HCT116 (cell line): ENCODE measurements around the gene KCND3. TPM values are rescaled to one million over a fixed set of nuclear protein-coding genes. Genes with fewer than 3 reads are reported as not detected.

Experiments
- ATAC-seq: fragments of 200-7000 bp; cut with Tn5 transposase; 2 replicates; pipeline ENCODE4 v1.9.1; 2020; ENCODE audit warnings: mild to moderate bottlenecking, moderate library complexity
- BruUV-seq: library from RNA; stranded (reverse); fragments of 400-500 nt; replicated peaks from 2 replicates; lab custom pipeline; 2021; lab: Mats Ljungman, UMichigan
- CTCF ChIA-PET: fragments of 300-600 bp; sonication (Branson Sonifier 250); formaldehyde crosslinking; loops from one replicate; lab custom pipeline; 2021; ENCODE audit warnings: antibody characterized with exemption; lab: Charles Lee
- POLR2A ChIA-PET: fragments of 300-600, 350-600 bp; sonication (Branson Sonifier 250); formaldehyde crosslinking; loops from one replicate; lab custom pipeline; 2021; ENCODE audit warnings: antibody characterized with exemption; lab: Charles Lee
- RAD21 ChIA-PET, 2 experiments: fragments of 300-600 bp; sonication (Branson Sonifier 250); formaldehyde crosslinking; loops; one replicate each; lab custom pipeline; 2023; ENCODE audit warnings: low total read pairs in 2 of 2; ENCODE audit not compliant: uncharacterized antibody in 2 of 2, unreplicated experiment in 2 of 2, low non-redundant PET in 1 of 2; lab: Charles Lee
- DNase-seq: peaks from one replicate; pipeline ENCODE4 v3.0.0-alpha.2; 2010; ENCODE audit warnings: low read depth, low spot score
- H2AFZ ChIP-seq: fragments of 200-600 bp; shearing (Covaris generic), sonication (generic); 2 replicates; pipeline ENCODE4 v1.6.1; 2017; ENCODE audit warnings: low read depth, mixed run types, mixed read lengths, antibody characterized with exemption, low read length; ENCODE audit not compliant: poor library complexity, severe bottlenecking
- H3K27ac ChIP-seq: 2 replicates; pipeline ENCODE4 v1.5.1; 2012; ENCODE audit warnings: low read depth, low read length
- H3K27me3 ChIP-seq: fragments of 200-600 bp; sonication (generic); 2 replicates; pipeline ENCODE4 v1.6.1; 2016; ENCODE audit warnings: mixed run types, low read length, mixed read lengths; ENCODE audit not compliant: insufficient read depth
- H3K36me3 ChIP-seq, 2 experiments: fragments of 200-500 bp in 1 of 2; fragments of 200-600 bp in 1 of 2; sonication (Bioruptor generic) in 1 of 2; sonication (generic) in 1 of 2; 2 replicates each; pipeline versions ENCODE4 v1.5.1 to v1.6.1; 2014 to 2016; ENCODE audit warnings: low read length in 2 of 2, inconsistent platforms in 1 of 2, mixed read lengths in 1 of 2, mixed run types in 1 of 2; ENCODE audit not compliant: insufficient read depth in 2 of 2, control insufficient read depth in 1 of 2
- H3K4me1 ChIP-seq, 2 experiments: fragments of 200-600 bp in 1 of 2; sonication (generic) in 1 of 2; 2 replicates each; pipeline versions ENCODE4 v1.5.1 to v1.6.1; 2012 to 2017; ENCODE audit warnings: low read length in 2 of 2, inconsistent platforms in 1 of 2, mild to moderate bottlenecking in 1 of 2, mixed read lengths in 1 of 2, mixed run types in 1 of 2, moderate library complexity in 1 of 2; ENCODE audit not compliant: insufficient read depth in 2 of 2, control insufficient read depth in 1 of 2
- H3K4me2 ChIP-seq: fragments of 200-600 bp; sonication (generic); 2 replicates; pipeline ENCODE4 v1.6.1; 2017; ENCODE audit warnings: mixed run types, low read length, mixed read lengths
- H3K4me3 ChIP-seq, 2 experiments: fragments of 200-600 bp in 1 of 2; sonication (generic) in 1 of 2; replicated peaks in 1 of 2; 2 replicates each; pipeline ENCODE4 v1.5.1; 2011 to 2016; ENCODE audit warnings: low read length in 2 of 2, control low read depth in 1 of 2, low read depth in 1 of 2, mild to moderate bottlenecking in 1 of 2, mixed read lengths in 1 of 2, mixed run types in 1 of 2
- H3K79me2 ChIP-seq: fragments of 200-600 bp; sonication (generic); 2 replicates; pipeline ENCODE4 v1.6.1; 2017; ENCODE audit warnings: mild to moderate bottlenecking, mixed run types, low read length, moderate library complexity, mixed read lengths; ENCODE audit not compliant: insufficient read depth
- H3K9ac ChIP-seq: fragments of 200-600 bp; sonication (generic); 2 replicates; pipeline ENCODE4 v1.6.1; 2016; ENCODE audit warnings: low read length, mixed read lengths
- H3K9me2 ChIP-seq: fragments of 200-600 bp; sonication (generic), shearing (Covaris generic); 2 replicates; pipeline ENCODE4 v1.6.1; 2017; ENCODE audit warnings: mixed run types, mild to moderate bottlenecking, moderate library complexity; ENCODE audit not compliant: insufficient read depth
- H3K9me3 ChIP-seq, 2 experiments: fragments of 200-500 bp in 1 of 2; fragments of 200-600 bp in 1 of 2; sonication (Bioruptor generic) in 1 of 2; sonication (generic) in 1 of 2; 2 replicates each; pipeline ENCODE4 v1.6.1; 2014 to 2017; ENCODE audit warnings: low read length in 2 of 2, mixed read lengths in 2 of 2, inconsistent platforms in 1 of 2, low read depth in 1 of 2, mild to moderate bottlenecking in 1 of 2, mixed run types in 1 of 2, moderate library complexity in 1 of 2; ENCODE audit not compliant: control insufficient read depth in 1 of 2, insufficient read depth in 1 of 2
- H4K20me1 ChIP-seq: fragments of 200-600 bp; sonication (generic), shearing (Covaris generic); 2 replicates; pipeline ENCODE4 v1.6.1; 2017; ENCODE audit warnings: mixed run types, mild to moderate bottlenecking, moderate library complexity; ENCODE audit not compliant: insufficient read depth
- ATF3 ChIP-seq: IDR thresholded peaks from 2 replicates; pipeline ENCODE4 v1.6.1; 2012
- EGR1 ChIP-seq: IDR thresholded peaks from 2 replicates; pipeline ENCODE4 v1.6.1; 2012; ENCODE audit warnings: low read depth
- FOSL1 ChIP-seq: IDR thresholded peaks from 2 replicates; pipeline ENCODE4 v1.6.1; 2012; ENCODE audit warnings: low read depth
- JUND ChIP-seq: IDR thresholded peaks from 2 replicates; pipeline ENCODE4 v1.6.1; 2012
- MAX ChIP-seq: IDR thresholded peaks from 2 replicates; pipeline ENCODE4 v1.6.1; 2012
- POLR2AphosphoS5 ChIP-seq: IDR thresholded peaks from 2 replicates; pipeline ENCODE4 v1.6.1; 2011; ENCODE audit warnings: mild to moderate bottlenecking, low read depth, low read length, moderate library complexity
- RAD21 ChIP-seq: IDR thresholded peaks from 2 replicates; pipeline ENCODE4 v1.6.1; 2012; ENCODE audit warnings: low read depth, mild to moderate bottlenecking
- REST ChIP-seq: IDR thresholded peaks from 2 replicates; pipeline ENCODE4 v1.6.1; 2012; ENCODE audit warnings: low read depth
- SIN3A ChIP-seq: IDR thresholded peaks from 2 replicates; pipeline ENCODE4 v1.6.1; 2012; ENCODE audit warnings: low read depth
- SRF ChIP-seq: IDR thresholded peaks from 2 replicates; pipeline ENCODE4 v1.6.1; 2012; ENCODE audit warnings: low read depth
- TCF7L2 ChIP-seq: IDR thresholded peaks from 2 replicates; pipeline ENCODE4 v1.7.0; 2011; ENCODE audit warnings: borderline replicate concordance, inconsistent platforms; ENCODE audit not compliant: insufficient read depth, insufficient read length; ENCODE audit errors: extremely low read depth
- YY1 ChIP-seq: IDR thresholded peaks from 2 replicates; pipeline ENCODE4 v1.6.1; 2011; ENCODE audit warnings: low read length, low read depth, moderate library complexity, mild to moderate bottlenecking; ENCODE audit not compliant: insufficient replicate concordance; ENCODE audit errors: extremely low read depth
- ZBTB33 ChIP-seq: IDR thresholded peaks from 2 replicates; pipeline ENCODE4 v1.6.1; 2011; ENCODE audit warnings: mild to moderate bottlenecking, low read length, moderate library complexity; ENCODE audit not compliant: insufficient replicate concordance; ENCODE audit errors: extremely low read depth
- ZFX ChIP-seq: fragments of 450-650 bp; IDR thresholded peaks from 2 replicates; pipeline ENCODE4 v1.6.1; 2017
- intact Hi-C: fragments of 100-400 bp; cut with micrococcal nuclease; formaldehyde crosslinking; loops from 2 replicates; pipeline ENCODE4 v1.10.0; 2022
- total RNA-seq: library from RNA; stranded (reverse); gene quantifications from one replicate; pipeline ENCODE4 v1.2.1, GENCODE V29; 2021; ENCODE audit not compliant: unreplicated experiment

Gene KCND3
- total RNA-seq, 1 experiment from 2014 or later, result 0.44 TPM

GRCh38 chr1:111743679-111744101 lies 245.8 kb downstream of the KCND3 start:
- TF ChIP-seq FOSL1, result no peak
- no peak for TF ChIP-seq POLR2AphosphoS5
- TF ChIP-seq RAD21, result no peak
- no peak for TF ChIP-seq TCF7L2
- TF ChIP-seq SRF, result no peak
- TF ChIP-seq ZFX, result no peak
- Histone ChIP-seq H3K4me2 (no peak overlapping the region), H4K20me1 (no peaks in the 10 kb centered on the region), H3K9ac (no peak overlapping the region), H3K9me3 (no peaks in the 10 kb centered on the region), H3K36me3 (no peaks in the 10 kb centered on the region), H3K9me2 (no peaks in the 10 kb centered on the region), H3K79me2 (no peaks in the 10 kb centered on the region), H3K4me1 (peaks cover 6 to 23% of the 10 kb centered on the region in 2 experiments; a peak in 3 of 4 replicates), H2AFZ (no peak overlapping the region), H3K27me3 (peaks cover 4% of the 10 kb centered on the region; the same call in 1 of the 2 replicates), H3K27ac (no peak overlapping the region), H3K4me3 (no peak overlapping the region)
- intact Hi-C loops, result no loop called here
- ATAC-seq (no peak), DNase-seq (no peak)
- no TSS peak for BruUV-seq
- CTCF ChIA-PET, result interaction anchor here (1.0 to 1.5 kb wide), 2 partner anchors 29 to 236 kb away, joined by 3 to 5 read pairs; no protein-coding TSS in a partner anchor
- POLR2A ChIA-PET, result no interaction called here
- RAD21 ChIA-PET, result no interaction called here

- intact Hi-C loops, result no loop called here
- Histone ChIP-seq H3K79me2 (no peaks in the 10 kb centered on the region), H3K4me2 (no peak overlapping the region), H3K9me2 (no peaks in the 10 kb centered on the region), H3K36me3 (no peaks in the 10 kb centered on the region), H4K20me1 (no peaks in the 10 kb centered on the region), H3K27me3 (peaks cover 4% of the 10 kb centered on the region; the same call in 1 of the 2 replicates), H3K27ac (no peak overlapping the region), H3K4me1 (peaks cover 7 to 29% of the 10 kb centered on the region in 2 experiments; a peak in 3 of 4 replicates), H3K9me3 (no peaks in the 10 kb centered on the region), H2AFZ (no peak overlapping the region), H3K9ac (no peak overlapping the region), H3K4me3 (no peak overlapping the region)
- ChIA-PET POLR2A (no interaction called here), RAD21 (no interaction called here), CTCF (interaction anchor here (1.0 to 1.5 kb wide), 2 partner anchors 28 to 235 kb away, joined by 3 to 5 read pairs; no protein-coding TSS in a partner anchor)
- DNase-seq (no peak), ATAC-seq (no peak)
- no TSS peak for BruUV-seq
- TF ChIP-seq ZBTB33 (no peak), REST (no peak), SIN3A (no peak), EGR1 (no peak), RAD21 (no peak), MAX (no peak), JUND (no peak), ZFX (no peak), POLR2AphosphoS5 (no peak), ATF3 (no peak), YY1 (no peak)
Measured at GRCh38 chr1:111742938-111743549, 246.4 kb downstream of the KCND3 start.
